ENCODE results near the gene NAV3.

DNA sequence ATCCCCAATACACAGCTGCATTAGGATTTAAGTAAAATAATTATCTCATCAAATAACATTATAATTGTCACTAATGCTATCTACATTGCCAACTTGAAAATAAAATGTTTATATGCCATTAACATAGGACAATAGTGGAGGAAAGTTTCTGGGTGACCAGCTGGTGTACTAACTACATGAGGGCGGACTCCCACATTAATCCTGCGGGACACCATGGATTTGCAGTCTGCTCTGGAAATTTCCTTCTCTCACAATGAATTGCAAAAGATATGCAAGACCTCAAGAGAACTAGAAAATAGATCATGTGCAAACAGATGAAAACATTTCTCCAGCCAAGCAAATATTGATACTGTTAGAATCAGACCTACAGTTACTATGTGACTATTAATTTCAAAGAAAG lies 390.1 kb downstream of the NAV3 start:
- TF ChIP-seq, protein P1, sequence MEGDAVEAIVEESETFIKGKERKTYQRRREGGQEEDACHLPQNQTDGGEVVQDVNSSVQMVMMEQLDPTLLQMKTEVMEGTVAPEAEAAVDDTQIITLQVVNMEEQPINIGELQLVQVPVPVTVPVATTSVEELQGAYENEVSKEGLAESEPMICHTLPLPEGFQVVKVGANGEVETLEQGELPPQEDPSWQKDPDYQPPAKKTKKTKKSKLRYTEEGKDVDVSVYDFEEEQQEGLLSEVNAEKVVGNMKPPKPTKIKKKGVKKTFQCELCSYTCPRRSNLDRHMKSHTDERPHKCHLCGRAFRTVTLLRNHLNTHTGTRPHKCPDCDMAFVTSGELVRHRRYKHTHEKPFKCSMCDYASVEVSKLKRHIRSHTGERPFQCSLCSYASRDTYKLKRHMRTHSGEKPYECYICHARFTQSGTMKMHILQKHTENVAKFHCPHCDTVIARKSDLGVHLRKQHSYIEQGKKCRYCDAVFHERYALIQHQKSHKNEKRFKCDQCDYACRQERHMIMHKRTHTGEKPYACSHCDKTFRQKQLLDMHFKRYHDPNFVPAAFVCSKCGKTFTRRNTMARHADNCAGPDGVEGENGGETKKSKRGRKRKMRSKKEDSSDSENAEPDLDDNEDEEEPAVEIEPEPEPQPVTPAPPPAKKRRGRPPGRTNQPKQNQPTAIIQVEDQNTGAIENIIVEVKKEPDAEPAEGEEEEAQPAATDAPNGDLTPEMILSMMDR (conservative IDR thresholded peaks at IDR 0.05; ENCODE audit: low read depth, low read length) = no peak
- TF ChIP-seq EZH2 (IDR thresholded peaks at IDR 0.05; ENCODE audit: low read length, unreplicated experiment) = no peak
- TF ChIP-seq EZH2phosphoT487 (IDR thresholded peaks at IDR 0.05; ENCODE audit: borderline replicate concordance, low read length) = no peak

Data from PC-3 (cell line).